GM21447 (cell line): ENCODE results near the gene ZBTB11.
"Not testable (repeated sequence)": the region's sequence is repeated elsewhere in the genome, so short reads cannot be mapped to it uniquely, and the experiment has no call there.

Experiments
- ATAC-seq: cut with Tn5 transposase; IDR thresholded peaks from one replicate; pipeline ENCODE4 v1.9.1; 2021; ENCODE audit not compliant: unreplicated experiment

Gene ZBTB11

GRCh38 chr3:101643861-101644613 lies 32.9 kb downstream of the ZBTB11 start:
- no peak for ATAC-seq

GRCh38 chr3:101643009-101643844 lies 33.7 kb downstream of the ZBTB11 start:
- no peak for ATAC-seq

GRCh38 chr3:101642441-101642840 lies 34.5 kb downstream of the ZBTB11 start:
- no peak for ATAC-seq

- ATAC-seq = not testable (repeated sequence)
Measured at GRCh38 chr3:101641397-101642115, 35.4 kb downstream of the ZBTB11 start.

- no peak for ATAC-seq
Measured at GRCh38 chr3:101640256-101640655, 36.7 kb downstream of the ZBTB11 start.

- no peak for ATAC-seq
Measured at GRCh38 chr3:101639280-101639963, 37.5 kb downstream of the ZBTB11 start.

GRCh38 chr3:101638261-101638745 lies 38.6 kb downstream of the ZBTB11 start:
- ATAC-seq = no peak

- ATAC-seq = no peak
Measured at GRCh38 chr3:101637451-101637850, 39.5 kb downstream of the ZBTB11 start.

- ATAC-seq = peak; percentile 96
Measured at GRCh38 chr3:101635954-101636798, 40.8 kb downstream of the ZBTB11 start.

GRCh38 chr3:101635345-101635744 lies 41.6 kb downstream of the ZBTB11 start:
- no peak for ATAC-seq

GRCh38 chr3:101634591-101635196 lies 42.2 kb downstream of the ZBTB11 start:
- no peak for ATAC-seq

GRCh38 chr3:101633186-101633585 lies 43.7 kb downstream of the ZBTB11 start:
- no peak for ATAC-seq

- no peak for ATAC-seq
Measured at GRCh38 chr3:101632586-101632985, 44.3 kb downstream of the ZBTB11 start.

GRCh38 chr3:101631959-101632358 lies 45.0 kb downstream of the ZBTB11 start:
- not testable (repeated sequence) for ATAC-seq

GRCh38 chr3:101631098-101631796 lies 45.7 kb downstream of the ZBTB11 start:
- no peak for ATAC-seq

- ATAC-seq = no peak
Measured at GRCh38 chr3:101629219-101629618, 47.7 kb downstream of the ZBTB11 start.

- ATAC-seq = no peak
Measured at GRCh38 chr3:101625879-101626278, 51.1 kb downstream of the ZBTB11 start.

GRCh38 chr3:101624857-101625256 lies 52.1 kb downstream of the ZBTB11 start:
- no peak for ATAC-seq

- no peak for ATAC-seq
Measured at GRCh38 chr3:101623656-101624055, 53.3 kb downstream of the ZBTB11 start.
